Natural killer cell (primary cell): ENCODE data around the gene SEPTIN12. TPM values are rescaled to one million over a fixed set of nuclear protein-coding genes. Genes with fewer than 3 reads are reported as not detected.

Experiments used
- ATAC-seq, 3 donors: fragments of 150-1000 bp in 2 of 3; fragments of 200-7000 bp in 1 of 3; cut with Tn5 transposase; 1 replicate in 1 of 3; 2 replicates in 2 of 3; pipeline ENCODE4 v1.10.0; 2021; ENCODE audit warnings: mild to moderate bottlenecking in 2 of 3, moderate library complexity in 2 of 3
- DNase-seq, 2 donors: peaks; one replicate each; pipeline versions ENCODE4 v3.0.0 to v3.0.0-alpha.2; 2013 to 2021; ENCODE audit warnings: mixed read lengths in 1 of 2
- H3K27ac ChIP-seq: one replicate; pipeline ENCODE4 v1.5.1; 2013; ENCODE audit warnings: mild to moderate bottlenecking, low read length
- H3K27me3 ChIP-seq: one replicate; pipeline ENCODE4 v1.6.1; 2013; ENCODE audit warnings: low read length; ENCODE audit not compliant: control insufficient read depth, insufficient read depth
- H3K36me3 ChIP-seq: one replicate; pipeline ENCODE4 v1.6.1; 2013; ENCODE audit warnings: low read length; ENCODE audit not compliant: control insufficient read depth, insufficient read depth
- H3K4me1 ChIP-seq: one replicate; pipeline ENCODE4 v1.6.1; 2013; ENCODE audit warnings: low read length; ENCODE audit not compliant: control insufficient read depth, insufficient read depth
- H3K4me3 ChIP-seq: one replicate; pipeline ENCODE4 v1.5.1; 2013; ENCODE audit warnings: low read length
- H3K9me3 ChIP-seq: one replicate; pipeline ENCODE4 v1.6.1; 2013; ENCODE audit warnings: low read length; ENCODE audit not compliant: control insufficient read depth, insufficient read depth
- H3K27ac Mint-ChIP-seq, 2 donors: one replicate each; pipeline ENCODE4 v1.8.0; 2022; ENCODE audit warnings: mild to moderate bottlenecking in 2 of 2, mixed read lengths in 2 of 2, moderate library complexity in 1 of 2
- H3K27me3 Mint-ChIP-seq, 2 donors: one replicate each; pipeline ENCODE4 v1.8.0; 2022; ENCODE audit warnings: low read depth in 2 of 2, mixed read lengths in 2 of 2
- H3K36me3 Mint-ChIP-seq: one replicate; pipeline ENCODE4 v1.8.0; 2022; ENCODE audit warnings: mixed read lengths
- H3K4me1 Mint-ChIP-seq, 2 donors: one replicate each; pipeline ENCODE4 v1.8.0; 2022; ENCODE audit warnings: mixed read lengths in 2 of 2
- H3K4me3 Mint-ChIP-seq: one replicate; pipeline ENCODE4 v1.8.0; 2022; ENCODE audit warnings: mild to moderate bottlenecking, moderate library complexity, mixed read lengths
- H3K9me3 Mint-ChIP-seq, 2 donors: one replicate each; pipeline ENCODE4 v1.8.0; 2022; ENCODE audit warnings: mixed read lengths in 2 of 2
- CTCF ChIP-seq: fragments of 200-600 bp; IDR thresholded peaks from one replicate; pipeline ENCODE4 v1.8.0; 2022; ENCODE audit warnings: antibody characterized with exemption
- WGBS: methylation state at CpG from one replicate; pipeline ENCODE4 v1.1.7; 2013; ENCODE audit warnings: missing lambda C conversion rate; ENCODE audit not compliant: insufficient coverage; 5-methylcytosine and 5-hydroxymethylcytosine counted together
- intact Hi-C: fragments of 100-400 bp; cut with micrococcal nuclease; formaldehyde crosslinking; loops from one replicate; pipeline ENCODE4 v1.14.2; 2022
- total RNA-seq, 4 donors: library from RNA; stranded (reverse); fragments of 120-200 nt in 1 of 4; gene quantifications; one replicate each; pipeline versions ENCODE4 v1.2.3 to v1.2.4, GENCODE V29; 2013 to 2022

SEPTIN12 gene
- total RNA-seq, 3 donors from 2014 or later (not counting 1 experiment from before 2014, with no cell fraction given): 0.59 TPM; not detected in 2

GRCh38 chr16:4733211-4733742 lies 54.9 kb downstream of the SEPTIN12 start:
- Histone ChIP-seq H3K27me3 (no peaks in the 10 kb centered on the region), H3K4me3 (peak overlapping the region; percentile 97), H3K27ac (no peak overlapping the region), H3K9me3 (no peaks in the 10 kb centered on the region), H3K4me1 (peaks cover 18% of the 10 kb centered on the region), H3K36me3 (peaks cover 15% of the 10 kb centered on the region)
- Mint-ChIP-seq H3K36me3 (no peaks in the 10 kb centered on the region), H3K27me3 (no peaks in the 10 kb centered on the region), H3K4me3 (peak overlapping the region; percentile 90), H3K4me1 (peaks cover 12 to 29% of the 10 kb centered on the region in 2 donors), H3K9me3 (no peaks in the 10 kb centered on the region), H3K27ac (peak overlapping the region; percentile 87 to 91)
- DNase-seq (no peak), ATAC-seq (no peak)
- WGBS: 55% methylated on average over 15 of the region's 17 CpGs
- no peak for TF ChIP-seq CTCF
- intact Hi-C loops: no loop called here

GRCh38 chr16:4729876-4730275 lies 58.3 kb downstream of the SEPTIN12 start:
- no peak overlapping the region for H3K27ac ChIP-seq
- H3K4me3 ChIP-seq: no peak overlapping the region
- Mint-ChIP-seq H3K4me1 (peaks cover 6 to 23% of the 10 kb centered on the region in 2 donors), H3K27me3 (no peaks in the 10 kb centered on the region), H3K27ac (no peak overlapping the region), H3K36me3 (no peaks in the 10 kb centered on the region), H3K4me3 (no peak overlapping the region), H3K9me3 (no peaks in the 10 kb centered on the region)
- no peaks in the 10 kb centered on the region for H3K27me3 ChIP-seq
- peaks cover 21% of the 10 kb centered on the region for H3K36me3 ChIP-seq
- DNase-seq: no peak
- intact Hi-C loops: no loop called here
- H3K9me3 ChIP-seq: no peaks in the 10 kb centered on the region
- TF ChIP-seq CTCF: no peak
- ATAC-seq: no peak
- H3K4me1 ChIP-seq: peaks cover 9% of the 10 kb centered on the region
- 96% methylated on average over 15 of the region's 15 CpGs for WGBS

GRCh38 chr16:4728676-4729075 lies 59.5 kb downstream of the SEPTIN12 start:
- Histone ChIP-seq H3K9me3 (no peaks in the 10 kb centered on the region), H3K27ac (no peak overlapping the region), H3K4me1 (peaks cover 6% of the 10 kb centered on the region), H3K4me3 (no peak overlapping the region), H3K27me3 (no peaks in the 10 kb centered on the region), H3K36me3 (peaks cover 26% of the 10 kb centered on the region)
- no peak for TF ChIP-seq CTCF
- no peak for ATAC-seq
- no peaks in the 10 kb centered on the region for H3K36me3 Mint-ChIP-seq
- H3K27me3 Mint-ChIP-seq: no peaks in the 10 kb centered on the region
- no peaks in the 10 kb centered on the region for H3K9me3 Mint-ChIP-seq
- intact Hi-C loops: no loop called here
- no peak for DNase-seq
- H3K4me3 Mint-ChIP-seq: no peak overlapping the region
- peaks cover 5 to 14% of the 10 kb centered on the region in 2 donors for H3K4me1 Mint-ChIP-seq
- WGBS: 97% methylated on average over 8 of the region's 8 CpGs
- no peak overlapping the region for H3K27ac Mint-ChIP-seq

Other genes with a start within 250 kb of the SEPTIN12 start
- gene CDIP1, start 249.6 kb downstream of the SEPTIN12 start, total RNA-seq: 10 to 100 TPM; 35.2 to 49.2 (median 37.9) TPM
- under 1 TPM; 0.35 to 0.61 (median 0.43) TPM for gene C16orf96, start 232.0 kb downstream of the SEPTIN12 start, total RNA-seq
- gene UBALD1, start 173.5 kb downstream of the SEPTIN12 start, total RNA-seq: 10 to 100 TPM; 40.8 to 54.4 (median 53.6) TPM
- gene MGRN1, start 163.5 kb downstream of the SEPTIN12 start, total RNA-seq: 100 to 1,000 TPM; 102 to 106 (median 105) TPM
- gene NUDT16L1, start 94.8 kb downstream of the SEPTIN12 start, total RNA-seq: 10 to 100 TPM; 30.8 to 39.1 (median 35.0) TPM
- gene ANKS3, start 54.1 kb downstream of the SEPTIN12 start, total RNA-seq: 10 to 100 TPM; 19.7 to 20.8 (median 20.5) TPM
- gene DNAAF8, start 53.8 kb downstream of the SEPTIN12 start, total RNA-seq: under 1 TPM in 1 of 3 donors, not detected in 2; 0.54 TPM
- 10 to 100 TPM; 11.4 to 20.3 (median 13.0) TPM for gene ZNF500, start 21.2 kb downstream of the SEPTIN12 start, total RNA-seq
- gene SMIM22, start 7.0 kb upstream of the SEPTIN12 start, total RNA-seq: not detected
- 10 to 100 TPM in 1 of 3 donors, 1 to 10 TPM in 2; 6.6 to 15.5 (median 7.5) TPM for gene ROGDI, start 14.3 kb upstream of the SEPTIN12 start, total RNA-seq
- 100 to 1,000 TPM; 112 to 129 (median 125) TPM for gene GLYR1, start 58.9 kb upstream of the SEPTIN12 start, total RNA-seq
- 10 to 100 TPM; 70.5 to 81.6 (median 79.9) TPM for gene UBN1, start 59.1 kb upstream of the SEPTIN12 start, total RNA-seq
- gene PPL, start 148.8 kb upstream of the SEPTIN12 start, total RNA-seq: not detected
- gene SEC14L5, start 170.0 kb upstream of the SEPTIN12 start, total RNA-seq: 1 to 10 TPM in 1 of 3 donors, under 1 TPM in 2; 0.27 to 1.1 (median 0.93) TPM
- gene NAGPA, start 245.6 kb upstream of the SEPTIN12 start, total RNA-seq: 10 to 100 TPM; 14.7 to 27.8 (median 23.0) TPM